ENCODE measurements around the gene AKNAD1.

- no peak for TF ChIP-seq SMC3 (IDR thresholded peaks at IDR 0.05; ENCODE audit: low read depth, low read length)
- TF ChIP-seq CTCF (conservative IDR thresholded peaks at IDR 0.05; ENCODE audit: low read depth, low read length), result no peak
- TF ChIP-seq MXI1 (IDR thresholded peaks at IDR 0.05; ENCODE audit: borderline replicate concordance, low read depth, low read length), result no peak
- TF ChIP-seq CHD1 (IDR thresholded peaks at IDR 0.05; ENCODE audit: low read depth, low read length), result no peak
- no peak for TF ChIP-seq POLR2A (IDR thresholded peaks at IDR 0.05; ENCODE audit: low read depth, low read length)
- no peak for TF ChIP-seq MAZ (IDR thresholded peaks at IDR 0.05; ENCODE audit: borderline replicate concordance, low read depth, low read length)
- no peak for TF ChIP-seq RFX5 (IDR thresholded peaks at IDR 0.05; ENCODE audit: low read depth, low read length)
These were observed 77.4 kb downstream of the AKNAD1 start for GRCh38 chr1:108779455-108779854.

Measured in IMR-90 (cell line).